GM12864 (cell line): ENCODE results near the gene FN3K.

Source experiments
- DNase-seq: peaks from one replicate; pipeline ENCODE4 v3.0.0-alpha.2; 2011; ENCODE audit warnings: low read depth
- H3K4me3 ChIP-seq: 2 replicates; pipeline ENCODE4 v1.5.1; 2011; ENCODE audit warnings: mild to moderate bottlenecking, low read depth, low read length, control low read depth
- CTCF ChIP-seq: IDR thresholded peaks from 2 replicates; pipeline ENCODE4 v1.5.1; 2011; ENCODE audit warnings: low read depth, mild to moderate bottlenecking, moderate library complexity, low read length, control low read depth, inconsistent platforms; ENCODE audit errors: missing control alignments

FN3K gene

GRCh38 chr17:82734987-82735866 is at the start of gene FN3K:
TSS of gene FN3K (plus strand) at chr17:82735615. CDS start at chr17:82735637, 22 bp downstream.
- no peak for TF ChIP-seq CTCF
- 0 out of 2 replicates have a peak within 1 kb of the TSS, but pooled peaks have one; percentile 13 for H3K4me3 ChIP-seq
- DNase-seq, result no peak

- no peak overlapping the region for H3K4me3 ChIP-seq
- no peak for TF ChIP-seq CTCF
- DNase-seq, result no peak
Observed at GRCh38 chr17:82686366-82687324, 48.8 kb upstream of the FN3K start.

- DNase-seq, result no peak
- no peak for TF ChIP-seq CTCF
- no peak overlapping the region for H3K4me3 ChIP-seq
Observed at GRCh38 chr17:82687375-82687861, 48.0 kb upstream of the FN3K start.

- TF ChIP-seq CTCF, result no peak
- no peak overlapping the region for H3K4me3 ChIP-seq
- DNase-seq, result no peak
Observed at GRCh38 chr17:82687871-82688270, 47.5 kb upstream of the FN3K start.

DNA sequence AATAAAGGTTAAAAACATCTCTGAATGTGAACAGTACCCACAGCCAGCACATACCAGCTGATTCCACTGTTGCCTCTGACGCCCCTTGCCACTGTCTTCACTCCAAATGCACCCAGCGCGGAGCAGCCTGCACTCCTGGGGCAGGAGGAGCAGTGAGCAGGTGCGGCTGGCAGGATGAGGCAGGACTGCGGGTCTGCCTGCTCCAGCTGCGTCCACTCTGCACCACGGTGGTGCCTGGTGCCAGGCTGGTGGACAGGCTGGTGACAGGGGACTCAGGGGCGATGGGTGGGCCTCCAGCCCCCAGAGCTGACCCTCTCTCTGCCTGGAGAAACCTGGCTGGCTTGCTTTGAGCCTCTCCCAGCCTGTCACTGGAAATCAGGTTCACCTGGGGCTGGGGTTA is 46.3 kb upstream of the FN3K start:
- TF ChIP-seq CTCF, result no peak

DNA sequence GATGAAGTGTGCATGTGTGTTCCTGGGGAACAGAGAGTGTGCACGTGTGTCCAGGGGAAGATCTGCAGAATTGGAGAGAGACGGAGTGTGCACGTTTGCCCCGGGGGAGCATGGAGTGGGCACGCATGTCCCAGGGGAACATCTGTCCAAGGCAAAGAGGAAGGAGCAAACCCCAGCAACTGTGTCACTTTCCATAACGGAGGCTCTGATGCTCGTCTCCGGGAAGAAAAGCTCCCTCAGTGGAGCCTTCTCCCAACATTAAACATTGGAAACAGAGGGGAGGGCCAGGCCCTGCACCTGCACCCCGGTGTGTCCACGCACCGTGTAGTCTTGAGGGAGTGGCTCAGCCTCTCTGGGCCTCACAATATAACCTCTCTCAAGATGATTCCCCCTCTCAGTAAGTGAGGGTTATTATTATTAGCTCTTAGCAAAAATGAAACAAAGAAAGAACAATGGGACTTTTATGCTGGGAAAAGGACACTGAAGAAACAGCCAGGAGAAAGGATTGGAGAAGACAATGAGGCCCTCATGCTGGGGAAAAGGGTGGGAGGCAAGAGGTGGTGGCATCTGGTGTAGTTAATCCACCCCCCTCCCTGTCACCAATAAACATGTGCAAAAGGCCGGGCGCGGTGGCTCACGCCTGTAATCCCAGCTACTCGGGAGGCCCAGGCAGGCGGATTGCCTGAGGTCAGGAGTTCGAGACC is 44.5 kb upstream of the FN3K start:
- TF ChIP-seq CTCF, result no peak
- H3K4me3 ChIP-seq, result no peak overlapping the region
- DNase-seq, result no peak

More for the DNA sequence above, 46.3 kb upstream of the FN3K start:
- DNase-seq, result no peak
- no peak overlapping the region for H3K4me3 ChIP-seq
